RCC 7860 (cell line): Measurements from ENCODE around the gene EMILIN2.

Experiments used
- DNase-seq: peaks from one replicate; pipeline ENCODE4 v3.0.0-alpha.2; 2015; ENCODE audit warnings: low spot score
- FAIRE-seq: peaks from 2 replicates; lab custom pipeline; 2012; peaks lifted over from hg19 to GRCh38; lab: Jason Lieb, UNC

EMILIN2 gene

DNA sequence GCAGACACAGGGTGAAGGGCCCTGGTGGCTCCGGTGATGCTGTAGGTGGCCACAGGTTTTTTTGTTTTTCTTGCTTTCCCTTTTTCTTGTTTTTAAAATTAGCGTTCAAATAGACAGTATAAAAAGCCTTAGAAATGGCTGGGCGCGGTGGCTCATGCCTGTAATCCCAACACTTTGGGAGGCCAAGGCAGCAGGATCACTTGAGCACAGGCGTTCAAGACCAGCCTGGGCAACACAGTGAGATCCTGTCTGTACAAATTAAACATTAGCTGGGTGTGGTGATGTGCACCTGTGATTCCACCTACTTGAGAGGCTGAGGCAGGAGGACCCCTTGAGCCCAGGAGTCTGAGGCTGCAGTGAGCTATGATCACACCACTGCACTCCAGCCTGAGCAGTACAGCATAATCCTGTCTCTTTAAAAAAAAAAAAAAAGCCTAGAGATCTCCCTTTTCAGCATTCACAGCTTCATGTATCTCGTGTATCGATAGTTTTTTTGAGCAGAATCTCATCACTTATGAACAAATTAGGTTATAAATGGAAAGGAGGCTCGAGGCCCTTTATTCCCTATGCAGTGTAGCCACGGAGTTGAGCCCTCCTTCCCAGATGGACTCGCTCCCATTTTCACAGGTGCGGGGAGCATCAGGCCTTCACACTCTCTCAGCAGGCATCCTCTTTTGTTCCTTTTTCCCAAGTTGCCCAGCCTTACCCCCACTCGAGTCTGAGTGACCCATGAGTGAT, 50.8 kb downstream of the EMILIN2 start:
- no peak for DNase-seq
- FAIRE-seq = no peak

DNA sequence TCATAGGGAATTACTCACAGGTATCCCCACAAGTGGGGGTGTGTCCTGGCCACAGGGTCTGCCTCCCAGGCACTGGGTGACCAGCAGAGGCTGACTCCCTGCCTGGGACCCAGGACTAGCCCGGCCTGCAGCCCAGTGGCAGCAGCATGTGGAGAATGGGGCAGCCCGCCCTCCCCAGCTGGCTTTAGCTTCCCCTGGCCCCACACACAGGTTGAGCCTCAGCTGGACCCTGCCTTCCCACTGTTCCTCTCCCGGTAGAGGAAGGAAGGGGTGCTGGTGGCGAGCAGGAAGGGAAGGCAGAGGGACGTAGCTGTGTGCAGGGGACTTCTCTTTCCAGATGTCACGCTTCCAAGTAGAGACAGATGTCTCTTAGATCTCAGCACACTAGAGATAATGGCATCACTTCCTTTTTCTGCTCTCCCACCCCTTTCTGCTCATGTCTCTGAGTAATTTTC, 51.4 kb downstream of the EMILIN2 start:
- FAIRE-seq (peak; percentile 73), DNase-seq (peak; percentile 61)

DNA sequence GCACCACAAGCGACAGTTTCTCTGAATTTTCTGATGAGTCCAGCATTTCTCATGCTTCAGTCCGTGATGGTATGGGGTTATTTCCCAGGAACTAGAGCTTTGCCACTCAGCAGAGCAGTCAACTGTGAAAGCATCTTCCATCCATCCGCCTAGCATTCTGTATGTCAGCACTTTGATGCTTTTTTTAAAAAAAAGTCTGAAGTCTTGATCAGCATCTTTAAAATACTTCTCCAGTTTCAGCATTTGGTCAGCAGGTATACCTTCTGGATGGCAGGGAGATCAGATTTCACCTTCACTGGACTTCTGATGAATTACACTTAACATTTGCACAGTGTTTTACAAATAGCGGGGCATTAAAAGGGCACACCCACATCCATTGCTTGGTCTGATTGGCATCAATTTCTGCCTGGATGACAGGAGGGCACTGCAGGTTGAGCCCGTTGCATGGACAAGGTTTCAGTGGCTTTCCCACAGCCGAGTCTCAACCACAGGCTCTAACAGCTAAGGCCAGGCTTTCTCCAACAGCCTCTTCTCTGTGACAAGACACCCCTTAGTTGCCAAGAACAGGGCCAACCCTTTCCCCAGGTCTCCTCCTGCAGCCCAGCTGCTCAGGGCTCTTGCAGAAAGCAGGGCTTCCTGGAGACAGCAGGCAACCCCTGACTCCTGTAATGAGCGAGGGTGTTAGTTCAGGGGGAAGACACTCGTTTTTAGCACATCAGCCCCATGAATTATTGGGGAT, 54.0 kb downstream of the EMILIN2 start:
- FAIRE-seq (no peak), DNase-seq (no peak)

DNA sequence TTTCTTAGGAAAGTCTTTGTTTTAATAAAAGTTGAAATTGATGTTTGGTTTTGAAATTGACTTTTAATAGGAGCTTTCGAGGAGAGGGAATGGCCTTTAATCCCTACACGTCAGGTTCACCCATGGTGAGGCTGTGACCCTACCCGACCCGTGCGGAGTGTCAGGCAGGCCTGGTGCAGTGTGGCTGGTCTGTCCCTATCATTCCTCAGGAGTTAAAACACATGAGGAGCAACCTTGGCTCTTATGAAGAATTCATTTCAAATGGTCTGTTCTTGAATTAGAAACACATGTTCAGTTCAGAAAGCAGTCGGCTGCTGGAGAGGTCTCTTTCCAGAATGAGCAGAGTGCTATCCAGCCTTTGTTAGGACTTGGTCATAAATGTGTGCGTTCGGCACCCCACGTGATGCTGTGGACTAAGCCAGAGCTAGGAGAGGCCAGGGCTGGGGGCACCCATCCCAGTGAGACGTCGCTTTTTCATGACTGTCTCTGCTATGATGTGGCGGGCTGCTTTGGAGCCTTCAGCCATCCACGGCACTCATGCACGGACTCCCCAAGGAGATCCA, 54.7 kb downstream of the EMILIN2 start:
- no peak for FAIRE-seq
- no peak for DNase-seq

DNA sequence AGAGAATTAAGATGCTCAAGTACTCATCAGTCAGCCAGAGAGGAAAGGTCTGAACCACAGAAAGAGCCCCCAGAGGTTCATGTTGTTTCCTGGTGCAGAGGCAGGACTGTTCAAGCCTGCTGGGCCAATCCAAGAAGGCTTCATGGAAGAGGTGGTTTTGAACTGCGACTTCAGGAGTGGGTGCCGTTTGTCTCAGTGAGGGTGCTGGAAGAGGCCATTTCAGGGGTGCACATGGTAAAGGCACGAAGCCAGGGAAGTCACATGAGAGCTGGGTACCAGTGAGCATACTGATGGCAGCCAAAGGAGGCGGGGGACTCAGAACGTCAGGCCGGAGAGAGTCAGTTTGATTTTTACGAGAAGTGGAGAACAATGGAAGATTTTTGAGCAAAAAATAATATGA, 55.5 kb downstream of the EMILIN2 start:
- no peak for FAIRE-seq
- no peak for DNase-seq

DNA sequence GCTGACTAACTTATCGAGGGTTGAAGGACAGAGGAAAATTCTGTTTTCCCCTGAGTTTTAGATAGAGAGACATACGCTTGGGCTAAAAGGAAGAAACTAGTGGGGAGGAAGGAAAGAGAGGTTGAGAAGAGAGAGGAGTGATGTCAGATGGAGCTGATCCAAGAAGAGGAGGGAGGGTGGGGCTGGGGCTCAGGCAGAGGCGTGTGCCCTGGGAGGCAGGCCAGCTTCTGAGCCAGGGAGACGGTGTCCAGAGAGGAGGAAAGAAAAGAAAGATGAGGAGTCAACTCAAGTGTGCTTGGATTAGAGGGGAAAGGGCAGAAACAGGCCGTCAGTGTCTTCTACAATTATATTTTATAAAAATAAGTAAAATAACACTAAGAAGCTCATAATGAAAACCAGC, 56.2 kb downstream of the EMILIN2 start:
- no peak for FAIRE-seq

DNA sequence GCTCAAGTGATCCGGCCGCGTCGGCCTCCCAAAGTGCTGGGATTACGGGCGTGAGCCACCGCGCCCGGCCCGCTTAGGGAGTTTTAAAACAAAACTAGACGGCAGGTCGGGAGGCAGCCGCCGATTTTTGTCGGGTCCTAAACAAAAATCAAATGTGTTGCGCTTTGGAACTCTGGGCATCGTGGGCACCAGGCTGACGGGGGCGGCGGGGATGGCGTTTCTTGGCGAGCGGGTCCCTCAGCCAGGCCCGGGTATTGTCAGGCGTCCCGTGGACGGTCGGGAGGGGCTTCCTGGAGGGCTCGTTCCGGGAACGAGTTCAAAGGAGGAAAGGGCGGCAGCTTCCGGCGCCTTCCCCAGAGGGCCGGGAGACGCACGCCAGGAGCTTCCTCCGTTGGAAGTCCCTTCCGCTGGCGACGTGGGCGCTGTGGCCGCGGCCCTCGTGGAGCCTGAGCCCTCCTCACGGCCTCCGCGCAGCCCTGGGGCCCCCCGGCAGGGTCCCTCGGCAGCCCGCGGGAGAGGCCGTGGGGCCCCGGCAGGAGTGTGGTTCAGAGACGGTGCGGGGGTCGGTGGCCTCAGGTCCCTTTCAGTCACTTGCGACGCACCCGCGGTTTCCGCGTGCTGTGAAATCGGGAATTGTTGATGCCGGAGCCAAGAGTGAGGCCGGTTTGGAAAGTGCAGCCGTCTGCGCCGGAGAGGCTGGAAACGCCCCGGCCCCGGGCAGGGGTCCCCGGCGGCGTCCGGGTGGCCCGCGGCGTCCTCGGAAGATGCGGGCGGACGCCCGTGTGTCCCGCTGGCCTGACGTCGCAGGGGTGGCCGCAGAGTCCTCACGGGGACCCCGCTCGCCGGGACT, 59.3 kb downstream of the EMILIN2 start:
- FAIRE-seq = no peak
- DNase-seq = no peak

More for the DNA sequence above, 56.2 kb downstream of the EMILIN2 start:
- DNase-seq = no peak

DNA sequence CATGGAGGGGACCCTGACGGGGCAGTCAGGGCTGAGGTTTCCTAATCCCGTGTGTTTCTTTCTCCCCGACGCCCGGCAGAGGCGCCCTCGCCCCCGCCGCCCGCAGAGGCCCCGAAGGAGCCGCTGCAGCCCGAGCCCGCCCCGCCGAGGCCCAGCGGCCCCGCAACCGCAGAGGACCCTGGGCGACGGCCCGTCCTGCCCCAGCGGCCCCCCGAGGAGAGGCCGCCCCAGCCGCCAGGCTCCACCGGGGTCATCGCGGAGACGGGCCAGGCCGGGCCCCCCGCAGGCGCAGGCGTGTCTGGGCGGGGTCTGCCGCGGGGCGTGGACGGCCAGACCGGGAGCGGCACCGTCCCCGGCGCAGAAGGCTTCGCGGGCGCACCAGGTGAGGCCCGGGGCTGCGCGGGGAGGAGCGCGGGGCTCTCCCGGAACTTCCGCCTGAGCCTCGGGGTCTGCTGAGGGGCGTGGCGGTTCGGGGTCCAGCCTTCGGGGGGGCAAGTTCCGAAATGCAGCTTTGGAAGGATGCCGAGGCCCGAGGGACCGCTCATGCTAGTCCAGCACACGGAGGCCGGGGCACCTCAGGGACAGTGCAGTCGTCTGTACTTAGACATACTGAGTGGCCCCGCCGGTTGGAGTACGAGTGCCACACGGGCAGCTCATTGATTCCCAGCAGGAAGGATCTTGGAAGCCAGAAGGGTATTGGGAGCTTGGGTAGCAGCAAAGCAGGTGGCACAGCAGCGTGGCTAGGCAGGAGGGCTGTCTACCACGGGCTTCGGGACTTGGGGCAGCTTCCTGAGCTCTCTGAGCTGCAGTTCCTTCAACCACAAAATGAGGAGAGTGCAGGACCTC, 60.1 kb downstream of the EMILIN2 start:
- DNase-seq (no peak), FAIRE-seq (no peak)

DNA sequence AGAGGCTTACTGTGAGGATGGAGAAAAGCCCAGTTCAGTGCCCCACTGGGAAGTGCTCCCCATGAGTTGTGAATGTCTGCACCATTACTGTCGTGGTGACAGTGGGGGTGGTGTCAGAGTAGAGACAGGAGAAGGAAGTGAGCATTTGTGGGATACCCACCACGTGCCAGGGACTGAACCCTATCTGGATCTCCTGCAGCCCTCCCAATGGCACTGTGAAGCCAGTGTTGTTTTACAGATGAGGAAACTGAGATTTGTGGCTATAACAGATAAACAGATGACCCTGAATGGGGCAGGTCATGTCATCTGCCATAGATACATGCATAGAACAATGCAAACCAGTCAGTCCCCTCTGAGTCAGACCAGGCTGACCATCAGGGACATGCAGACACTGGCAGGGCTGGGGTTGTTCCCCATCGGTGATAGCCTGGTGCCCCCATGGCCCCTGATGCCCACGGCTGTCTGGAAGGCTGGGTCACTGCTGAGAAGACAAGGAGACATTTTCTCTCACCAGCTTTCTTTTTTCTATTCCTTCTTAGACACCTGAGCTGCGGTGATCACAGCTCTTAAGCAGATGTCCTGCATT, 60.8 kb downstream of the EMILIN2 start:
- no peak for FAIRE-seq
- no peak for DNase-seq

DNA sequence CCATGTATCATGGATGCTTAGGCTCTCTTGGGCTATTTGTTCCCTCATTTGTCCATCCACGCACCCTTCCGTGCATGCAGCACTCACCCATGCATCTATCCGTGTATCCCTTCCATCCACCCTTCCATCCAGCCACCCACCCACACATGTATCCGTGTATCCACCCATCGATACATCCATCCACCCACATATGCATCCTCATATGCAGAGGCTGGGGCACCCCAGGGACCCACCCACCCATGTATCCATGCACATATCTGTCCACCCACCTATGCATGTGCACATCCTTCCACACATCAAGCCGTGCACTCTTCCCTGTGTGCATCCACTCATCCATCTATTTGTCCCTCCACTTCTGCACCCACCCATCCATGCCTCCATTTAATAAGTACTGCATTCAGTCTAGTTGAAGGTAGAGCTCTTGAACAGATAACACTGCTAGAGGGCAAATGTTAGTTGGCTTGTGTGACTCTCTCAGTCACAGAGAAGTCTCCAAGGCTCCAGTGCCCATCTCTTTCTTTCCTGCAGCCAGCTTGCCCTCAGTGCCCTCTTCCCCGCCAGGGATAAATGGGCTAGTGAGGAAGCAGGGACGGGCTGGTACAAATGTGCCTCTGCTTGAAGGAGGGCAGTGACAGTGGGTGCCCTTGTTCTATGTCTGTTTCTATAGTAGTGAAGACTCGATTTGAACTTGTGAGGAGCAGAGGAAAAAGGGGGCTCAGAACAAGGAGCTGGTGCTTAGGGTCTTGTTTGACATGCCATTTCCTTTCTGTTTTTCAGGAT, 61.5 kb downstream of the EMILIN2 start:
- DNase-seq = no peak
- FAIRE-seq = no peak

DNA sequence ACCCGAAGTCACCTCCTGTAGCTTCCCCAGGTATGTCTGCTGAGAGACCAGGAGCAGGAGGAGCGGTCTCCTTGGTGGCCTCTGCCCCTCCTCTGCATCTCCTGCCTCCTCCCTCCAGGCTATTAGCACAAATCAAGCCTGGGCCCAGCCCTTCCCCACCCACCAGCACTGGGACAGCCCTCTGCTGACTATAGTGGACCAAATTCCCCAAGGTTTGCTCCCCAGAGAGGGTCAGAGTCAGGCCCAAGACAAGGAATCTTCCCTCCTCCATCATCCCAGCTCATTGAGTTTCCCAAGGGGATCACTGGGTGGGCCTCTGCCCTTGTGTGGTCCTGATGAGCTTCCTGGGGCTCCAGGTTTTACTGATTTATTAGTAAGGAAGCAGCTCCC, 62.1 kb downstream of the EMILIN2 start:
- DNase-seq (no peak), FAIRE-seq (no peak)

DNA sequence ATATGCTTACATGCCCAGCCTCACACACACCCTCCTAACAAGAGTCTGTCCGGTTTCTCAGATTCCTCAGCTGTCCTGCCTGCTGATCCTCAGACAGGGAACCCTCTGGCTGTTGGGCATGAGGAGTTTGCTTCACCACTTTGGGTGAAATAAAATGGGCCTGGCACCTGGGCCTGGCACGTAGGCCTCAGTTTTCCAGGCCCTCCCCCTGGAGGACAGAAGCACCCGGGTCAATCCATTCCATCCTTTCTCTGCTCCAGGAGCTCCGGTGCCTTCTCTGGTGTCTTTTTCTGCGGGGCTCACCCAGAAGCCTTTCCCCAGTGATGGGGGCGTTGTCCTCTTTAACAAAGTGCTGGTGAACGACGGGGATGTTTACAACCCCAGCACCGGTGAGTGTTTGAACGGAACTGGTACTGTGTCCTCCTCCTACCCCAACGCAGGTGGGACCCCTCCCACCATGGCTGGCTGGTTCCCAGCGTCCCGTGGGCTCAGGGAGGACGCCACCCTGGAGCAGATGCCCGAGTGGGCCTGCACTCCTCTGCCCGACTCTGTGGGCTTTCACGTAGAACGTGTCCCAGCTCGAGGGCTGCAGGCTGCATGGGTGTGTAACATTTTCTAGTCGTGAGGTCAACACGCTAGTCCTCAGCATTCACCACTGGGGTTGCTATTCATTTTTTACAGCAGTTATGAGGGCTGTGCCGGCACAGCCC, 62.8 kb downstream of the EMILIN2 start:
- FAIRE-seq = no peak

DNA sequence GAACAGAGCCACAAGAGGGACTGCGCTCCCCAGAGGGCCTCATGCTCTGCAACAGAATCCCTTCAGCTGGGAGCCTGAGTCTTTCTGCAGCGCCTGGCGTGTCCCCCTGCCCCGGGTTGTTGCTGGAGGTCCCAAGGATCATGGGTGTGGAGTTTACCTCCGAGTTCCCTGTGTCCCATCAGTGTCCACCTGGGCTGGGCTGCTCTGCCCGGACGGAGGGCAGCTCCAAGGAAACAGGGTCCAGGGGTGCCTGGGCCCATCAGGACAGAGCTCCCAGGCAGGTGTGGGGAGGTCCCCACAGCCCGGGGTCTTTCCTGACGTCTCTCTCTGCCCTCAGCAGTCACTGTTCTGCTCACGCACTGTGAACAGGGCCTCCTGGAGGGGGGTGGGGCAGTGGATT, 63.5 kb downstream of the EMILIN2 start:
- DNase-seq (no peak), FAIRE-seq (no peak)

More for the DNA sequence above, 62.8 kb downstream of the EMILIN2 start:
- no peak for DNase-seq

DNA sequence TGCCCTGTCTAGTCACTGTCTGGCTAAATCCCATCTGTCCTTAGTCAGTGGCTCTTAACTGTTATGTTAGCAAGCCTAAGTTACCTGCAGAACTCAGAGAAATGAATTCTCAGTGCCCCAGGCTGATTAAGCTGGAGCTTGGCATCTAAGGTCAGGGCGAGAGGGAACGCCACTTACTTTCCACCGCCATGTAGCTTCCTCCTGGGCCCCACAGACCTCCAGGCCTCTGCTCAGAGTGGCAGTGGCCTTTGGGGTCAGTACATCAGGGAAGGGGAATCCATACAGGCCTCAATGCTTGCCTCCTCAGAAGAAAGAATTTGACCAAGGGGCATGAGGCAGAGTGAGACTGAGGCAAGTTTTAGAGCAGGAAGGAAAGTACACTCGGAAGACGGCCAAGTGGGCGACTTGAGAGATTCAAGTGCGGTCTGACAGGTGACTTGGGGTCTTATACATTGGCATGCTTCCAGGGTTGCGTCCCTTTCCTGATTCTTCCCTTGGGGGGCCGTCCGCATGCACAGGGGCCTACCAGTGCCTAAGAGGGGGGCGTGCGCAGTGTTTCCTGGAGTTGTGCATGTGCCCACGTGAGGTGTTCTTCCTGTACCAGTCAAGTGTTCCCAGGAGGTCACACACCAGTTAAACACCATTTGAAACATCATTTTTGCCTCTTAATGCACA, 64.1 kb downstream of the EMILIN2 start:
- DNase-seq (no peak), FAIRE-seq (no peak)

DNA sequence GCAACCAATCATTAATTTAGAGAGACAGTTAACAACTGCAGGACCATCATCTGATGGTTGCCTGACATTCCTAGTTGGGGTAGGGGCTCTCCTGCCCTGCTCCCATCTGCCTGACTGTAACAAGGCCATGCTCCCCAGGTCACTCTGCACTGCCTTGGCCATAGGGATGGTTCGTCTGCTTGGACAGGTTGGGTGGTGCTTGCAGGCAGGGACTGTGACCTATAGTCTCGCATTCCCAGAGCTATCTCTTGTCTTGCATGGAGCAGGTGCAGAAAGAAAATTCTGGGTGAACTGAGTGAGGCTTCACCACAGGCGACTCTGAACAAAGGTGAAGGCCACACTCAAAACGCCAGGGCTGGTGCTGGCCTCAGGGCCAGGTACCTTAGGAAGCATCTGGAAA, 64.7 kb downstream of the EMILIN2 start:
- no peak for DNase-seq
- FAIRE-seq = no peak

DNA sequence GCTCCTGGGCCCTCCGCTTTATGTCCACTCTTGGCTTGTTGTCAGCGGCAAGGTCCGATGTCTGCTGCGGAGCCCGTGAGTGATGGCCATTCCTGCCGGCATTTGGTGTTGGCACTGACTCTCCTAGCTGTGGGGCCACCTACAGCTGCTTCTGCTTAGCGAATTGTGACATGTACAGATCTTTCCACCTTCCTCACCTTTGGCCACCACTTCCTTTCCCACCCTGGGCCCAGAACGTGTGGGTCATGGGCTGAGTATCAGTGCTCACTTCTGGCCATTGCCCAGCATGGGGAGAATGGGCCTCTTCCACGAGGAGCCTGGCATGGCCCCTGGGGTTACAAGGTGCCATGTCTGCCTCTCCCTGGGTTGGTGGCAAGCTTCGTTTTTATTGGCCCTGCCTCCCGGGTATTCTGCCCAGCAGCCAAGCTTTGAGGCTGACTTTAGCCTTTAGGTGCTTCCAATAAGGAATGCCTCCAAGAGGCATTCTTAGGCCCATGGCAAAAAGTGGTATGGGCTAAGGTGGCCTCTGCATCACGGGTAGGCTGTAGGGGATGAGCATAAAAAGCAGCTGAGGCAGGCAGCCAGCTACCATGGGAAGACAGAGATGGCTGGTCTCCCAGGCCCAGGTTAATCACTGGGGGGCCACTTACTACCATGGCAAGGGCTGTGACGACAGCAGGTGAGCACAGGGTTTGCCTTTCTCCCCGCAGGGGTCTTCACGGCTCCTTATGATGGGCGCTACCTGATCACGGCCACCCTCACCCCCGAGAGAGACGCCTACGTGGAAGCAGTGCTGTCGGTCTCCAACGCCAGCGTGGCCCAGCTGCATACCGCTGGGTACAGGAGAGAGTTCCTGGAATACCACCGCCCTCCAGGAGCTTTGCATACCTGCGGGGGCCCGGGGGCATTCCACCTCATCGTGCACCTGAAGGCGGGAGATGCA, 65.8 kb downstream of the EMILIN2 start:
- no peak for FAIRE-seq
- no peak for DNase-seq
